Measurements from ENCODE around the gene BRD7. TPM values are rescaled to one million over a fixed set of nuclear protein-coding genes. Genes with fewer than 3 reads are reported as not detected.
"Not testable (repeated sequence)": the region's sequence is repeated elsewhere in the genome, so short reads cannot be mapped to it uniquely, and the experiment has no call there.

The BRD7 gene
- total RNA-seq, 1 experiment from 2014 or later, result 76.6 TPM

DNA sequence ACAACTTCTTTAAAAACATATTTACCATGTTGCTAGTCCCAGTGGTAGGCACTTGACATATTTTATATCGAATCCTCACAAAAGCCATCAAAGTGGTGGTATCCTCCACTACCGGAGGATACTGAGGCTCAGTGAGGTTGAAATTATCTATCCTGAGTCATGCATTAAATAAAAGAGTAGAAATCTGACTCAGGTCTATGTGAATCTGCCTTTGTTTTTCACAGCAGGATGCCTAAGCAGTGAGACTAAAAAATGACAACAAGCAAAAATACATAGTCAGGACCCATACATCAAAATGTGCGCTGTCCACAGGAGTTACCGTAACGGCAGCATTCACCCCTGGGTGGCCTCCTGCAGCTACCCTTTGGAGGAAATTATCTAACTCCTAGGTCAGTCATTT, 17.7 kb downstream of the BRD7 start:
- Histone ChIP-seq H3K9me3 (ENCODE audit: insufficient read depth, low read depth) (no peaks in the 10 kb centered on the region), H3K27ac (no peak overlapping the region), H3K4me3 (no peak overlapping the region), H2AFZ (no peak overlapping the region), H3K9me2 (ENCODE audit: insufficient read depth) (no peaks in the 10 kb centered on the region), H3K4me2 (no peak overlapping the region), H3K79me2 (ENCODE audit: low read depth) (peaks cover 5% of the 10 kb centered on the region; the same call in 1 of the 2 replicates), H3K27me3 (ENCODE audit: insufficient read depth, low read depth) (no peaks in the 10 kb centered on the region), H3K36me3 (ENCODE audit: low read depth) (peaks cover 43% of the 10 kb centered on the region), H4K20me1 (ENCODE audit: insufficient read depth) (peaks cover 9% of the 10 kb centered on the region), H3K4me1 (replicated peaks; ENCODE audit: insufficient read depth) (no peaks in the 10 kb centered on the region), H3F3A (ENCODE audit: insufficient read depth, low read depth) (no peaks in the 10 kb centered on the region)
- intact Hi-C loops (cut with micrococcal nuclease; ENCODE audit: unreplicated experiment), result loop anchor here (10.0 kb wide), 1 partner anchor 326 kb away; the partner anchor contains the start of gene CNEP1R1
- TF ChIP-seq EZH2 (IDR thresholded peaks at IDR 0.05; ENCODE audit: low read depth) (no peak), CTCF (conservative IDR thresholded peaks at IDR 0.05) (no peak)
- no peak for DNase-seq
- BruUV-seq (replicated peaks), result no TSS peak
- CTCF ChIA-PET, result no interaction called here
- POLR2A ChIA-PET (ENCODE audit: unreplicated experiment), result no interaction called here

GRCh38 chr16:50345210-50345609, 23.6 kb downstream of the BRD7 start:
- H4K20me1 ChIP-seq (ENCODE audit: insufficient read depth); H3K27me3 ChIP-seq (ENCODE audit: insufficient read depth, low read depth); DNase-seq; CTCF ChIA-PET; BruUV-seq (replicated peaks); H3K9me3 ChIP-seq (ENCODE audit: insufficient read depth, low read depth); intact Hi-C loops (cut with micrococcal nuclease; ENCODE audit: unreplicated experiment); H2AFZ ChIP-seq; H3K4me2 ChIP-seq; H3K9me2 ChIP-seq (ENCODE audit: insufficient read depth); H3K79me2 ChIP-seq (ENCODE audit: low read depth); H3K4me3 ChIP-seq; H3F3A ChIP-seq (ENCODE audit: insufficient read depth, low read depth); POLR2A ChIA-PET (ENCODE audit: unreplicated experiment); H3K4me1 ChIP-seq (replicated peaks; ENCODE audit: insufficient read depth); H3K27ac ChIP-seq: not testable (repeated sequence)
- H3K36me3 ChIP-seq (ENCODE audit: low read depth), result peaks cover 20% of the 10 kb centered on the region

- CTCF ChIA-PET; H3K27me3 ChIP-seq (ENCODE audit: insufficient read depth, low read depth); H3K4me3 ChIP-seq; H3F3A ChIP-seq (ENCODE audit: insufficient read depth, low read depth); H3K4me1 ChIP-seq (replicated peaks; ENCODE audit: insufficient read depth); H3K27ac ChIP-seq; H3K79me2 ChIP-seq (ENCODE audit: low read depth); H3K9me3 ChIP-seq (ENCODE audit: insufficient read depth, low read depth); H4K20me1 ChIP-seq (ENCODE audit: insufficient read depth); H3K9me2 ChIP-seq (ENCODE audit: insufficient read depth); DNase-seq; intact Hi-C loops (cut with micrococcal nuclease; ENCODE audit: unreplicated experiment); BruUV-seq (replicated peaks); H3K4me2 ChIP-seq; H2AFZ ChIP-seq; POLR2A ChIA-PET (ENCODE audit: unreplicated experiment): not testable (repeated sequence)
- H3K36me3 ChIP-seq (ENCODE audit: low read depth), result peaks cover 25% of the 10 kb centered on the region; the same call in 1 of the 2 replicates
Observed at GRCh38 chr16:50343566-50343965, 25.2 kb downstream of the BRD7 start.

DNA sequence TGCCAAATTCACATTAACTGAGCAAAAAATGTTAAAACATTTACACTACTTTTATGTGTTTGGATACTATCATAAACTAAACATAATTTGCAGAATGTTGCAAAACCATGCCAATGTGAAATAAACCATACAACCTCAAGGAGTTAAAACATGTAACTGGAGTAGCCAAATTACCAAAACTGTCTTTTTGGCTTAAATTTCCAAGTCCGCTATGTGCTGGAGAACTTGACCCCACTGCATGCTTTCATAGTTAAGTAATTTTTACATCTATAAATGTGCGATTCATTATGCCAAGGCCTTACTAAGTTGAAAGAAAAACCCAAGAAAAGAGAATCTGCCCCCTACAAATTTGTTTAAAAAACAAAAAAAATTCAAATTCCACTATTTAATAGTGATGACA, 28.2 kb downstream of the BRD7 start:
- H4K20me1 ChIP-seq (ENCODE audit: insufficient read depth), result peaks cover 4% of the 10 kb centered on the region; the same call in 1 of the 2 replicates
- no peaks in the 10 kb centered on the region for H3K9me2 ChIP-seq (ENCODE audit: insufficient read depth)
- H3K27ac ChIP-seq, result no peak overlapping the region
- H3K9me3 ChIP-seq (ENCODE audit: insufficient read depth, low read depth), result no peaks in the 10 kb centered on the region
- H3K4me2 ChIP-seq, result no peak overlapping the region
- ChIA-PET CTCF (no interaction called here), POLR2A (ENCODE audit: unreplicated experiment) (no interaction called here)
- H2AFZ ChIP-seq, result no peak overlapping the region
- H3K4me1 ChIP-seq (replicated peaks; ENCODE audit: insufficient read depth), result no peaks in the 10 kb centered on the region
- H3F3A ChIP-seq (ENCODE audit: insufficient read depth, low read depth), result no peaks in the 10 kb centered on the region
- DNase-seq, result no peak
- no peak overlapping the region for H3K4me3 ChIP-seq
- no peaks in the 10 kb centered on the region for H3K79me2 ChIP-seq (ENCODE audit: low read depth)
- no peaks in the 10 kb centered on the region for H3K27me3 ChIP-seq (ENCODE audit: insufficient read depth, low read depth)
- TF ChIP-seq EZH2 (IDR thresholded peaks at IDR 0.05; ENCODE audit: low read depth) (no peak), CTCF (conservative IDR thresholded peaks at IDR 0.05) (no peak)
- H3K36me3 ChIP-seq (ENCODE audit: low read depth), result peaks cover 34% of the 10 kb centered on the region
- no TSS peak for BruUV-seq (replicated peaks)
- intact Hi-C loops (cut with micrococcal nuclease; ENCODE audit: unreplicated experiment), result no loop called here

All from PC-9 (cell line).